HEK293 (cell line): ENCODE measurements around the gene VHLL.

Experiments used
- BCL11B ChIP-seq: fragments of 450-650 bp; formaldehyde crosslinking; IDR thresholded peaks from 2 replicates; pipeline ENCODE4 v1.5.1; 2016; ENCODE audit warnings: low read depth, missing biosample characterization, missing genetic modification characterization
- FEZF1 ChIP-seq: fragments of 450-650 bp; formaldehyde crosslinking; IDR thresholded peaks from 2 replicates; pipeline ENCODE4 v1.5.1; 2016; ENCODE audit warnings: missing biosample characterization, missing genetic modification characterization
- GLIS2 ChIP-seq: fragments of 450-650 bp; formaldehyde crosslinking; IDR thresholded peaks from 2 replicates; pipeline ENCODE4 v1.5.1; 2016; ENCODE audit warnings: missing biosample characterization, missing genetic modification characterization
- HIC1 ChIP-seq: fragments of 450-650 bp; formaldehyde crosslinking; IDR thresholded peaks from 2 replicates; pipeline ENCODE4 v1.5.1; 2016; ENCODE audit warnings: missing biosample characterization, missing genetic modification characterization
- KLF8 ChIP-seq: fragments of 450-650 bp; formaldehyde crosslinking; IDR thresholded peaks from 2 replicates; pipeline ENCODE4 v1.5.1; 2016; ENCODE audit warnings: missing biosample characterization, missing genetic modification characterization
- OSR2 ChIP-seq: fragments of 450-650 bp; formaldehyde crosslinking; IDR thresholded peaks from 2 replicates; pipeline ENCODE4 v1.5.1; 2016; ENCODE audit warnings: missing biosample characterization, missing genetic modification characterization
- TSHZ1 ChIP-seq: fragments of 450-650 bp; formaldehyde crosslinking; IDR thresholded peaks from 2 replicates; pipeline ENCODE4 v1.5.1; 2016; ENCODE audit warnings: missing biosample characterization, missing genetic modification characterization, borderline replicate concordance
- YY1 ChIP-seq: fragments of 450-650 bp; formaldehyde crosslinking; IDR thresholded peaks from 2 replicates; pipeline ENCODE4 v1.5.1; 2018; ENCODE audit warnings: missing biosample characterization, missing genetic modification characterization
- ZBTB1 ChIP-seq: fragments of 450-650 bp; formaldehyde crosslinking; IDR thresholded peaks from 2 replicates; pipeline ENCODE4 v1.5.1; 2016; ENCODE audit warnings: missing biosample characterization, missing genetic modification characterization
- ZFHX2 ChIP-seq: fragments of 450-650 bp; formaldehyde crosslinking; conservative IDR thresholded peaks from 2 replicates; pipeline ENCODE4 v1.5.1; 2016; ENCODE audit warnings: missing biosample characterization, missing genetic modification characterization
- ZFP37 ChIP-seq: fragments of 450-650 bp; formaldehyde crosslinking; IDR thresholded peaks from 2 replicates; pipeline ENCODE4 v1.5.1; 2016; ENCODE audit warnings: missing biosample characterization, missing genetic modification characterization
- ZFP69B ChIP-seq: fragments of 450-650 bp; formaldehyde crosslinking; IDR thresholded peaks from 2 replicates; pipeline ENCODE4 v1.5.1; 2016; ENCODE audit warnings: missing biosample characterization, missing genetic modification characterization
- ZNF112 ChIP-seq: fragments of 450-650 bp; formaldehyde crosslinking; IDR thresholded peaks from 2 replicates; pipeline ENCODE4 v1.5.0; 2017; ENCODE audit warnings: missing biosample characterization, missing genetic modification characterization
- ZNF169 ChIP-seq: fragments of 450-650 bp; formaldehyde crosslinking; IDR thresholded peaks from 2 replicates; pipeline ENCODE4 v1.5.1; 2016; ENCODE audit warnings: missing biosample characterization, missing genetic modification characterization
- ZNF175 ChIP-seq: fragments of 450-650 bp; formaldehyde crosslinking; IDR thresholded peaks from 2 replicates; pipeline ENCODE4 v1.5.1; 2016; ENCODE audit warnings: missing biosample characterization, missing genetic modification characterization
- ZNF202 ChIP-seq: fragments of 450-650 bp; formaldehyde crosslinking; IDR thresholded peaks from 2 replicates; pipeline ENCODE4 v1.5.1; 2016; ENCODE audit warnings: missing biosample characterization, missing genetic modification characterization, borderline replicate concordance
- ZNF221 ChIP-seq: fragments of 450-650 bp; formaldehyde crosslinking; IDR thresholded peaks from 2 replicates; pipeline ENCODE4 v1.5.1; 2017; ENCODE audit warnings: missing biosample characterization, missing genetic modification characterization, borderline replicate concordance
- ZNF302 ChIP-seq: fragments of 450-650 bp; formaldehyde crosslinking; IDR thresholded peaks from 2 replicates; pipeline ENCODE4 v1.5.1; 2016; ENCODE audit warnings: missing biosample characterization, missing genetic modification characterization, low read depth
- ZNF354C ChIP-seq: fragments of 450-650 bp; formaldehyde crosslinking; IDR thresholded peaks from 2 replicates; pipeline ENCODE4 v1.5.1; 2016; ENCODE audit warnings: missing biosample characterization, missing genetic modification characterization, low read depth, borderline replicate concordance
- ZNF426 ChIP-seq: fragments of 450-650 bp; formaldehyde crosslinking; IDR thresholded peaks from 2 replicates; pipeline ENCODE4 v1.5.1; 2017; ENCODE audit warnings: missing biosample characterization, missing genetic modification characterization, mild to moderate bottlenecking, inconsistent platforms, moderate library complexity
- ZNF433 ChIP-seq: fragments of 450-650 bp; formaldehyde crosslinking; IDR thresholded peaks from 2 replicates; pipeline ENCODE4 v1.5.1; 2016; ENCODE audit warnings: missing biosample characterization, missing genetic modification characterization, low read depth
- ZNF549 ChIP-seq: fragments of 450-650 bp; IDR thresholded peaks from 2 replicates; pipeline ENCODE4 v1.5.1; 2018; ENCODE audit warnings: missing biosample characterization, missing genetic modification characterization, mild to moderate bottlenecking, inconsistent platforms, moderate library complexity
- ZNF560 ChIP-seq: fragments of 450-650 bp; formaldehyde crosslinking; IDR thresholded peaks from 2 replicates; pipeline ENCODE4 v1.5.1; 2017; ENCODE audit warnings: missing biosample characterization, missing genetic modification characterization, borderline replicate concordance
- ZNF600 ChIP-seq: fragments of 450-650 bp; formaldehyde crosslinking; IDR thresholded peaks from 2 replicates; pipeline ENCODE4 v1.5.1; 2016; ENCODE audit warnings: missing biosample characterization, missing genetic modification characterization
- ZNF610 ChIP-seq: fragments of 450-650 bp; formaldehyde crosslinking; IDR thresholded peaks from 2 replicates; pipeline ENCODE4 v1.5.1; 2016; ENCODE audit warnings: missing biosample characterization, missing genetic modification characterization, borderline replicate concordance
- ZNF624 ChIP-seq: fragments of 450-650 bp; formaldehyde crosslinking; IDR thresholded peaks from 2 replicates; pipeline ENCODE4 v1.5.1; 2017; ENCODE audit warnings: missing biosample characterization, missing genetic modification characterization
- ZNF670 ChIP-seq: fragments of 450-650 bp; formaldehyde crosslinking; IDR thresholded peaks from 2 replicates; pipeline ENCODE4 v1.5.1; 2016; ENCODE audit warnings: missing biosample characterization, missing genetic modification characterization, low read depth
- ZNF768 ChIP-seq: fragments of 450-650 bp; formaldehyde crosslinking; IDR thresholded peaks from 2 replicates; pipeline ENCODE4 v1.5.1; 2018; ENCODE audit warnings: missing biosample characterization, mild to moderate bottlenecking, missing genetic modification characterization
- ZNF792 ChIP-seq: fragments of 450-650 bp; formaldehyde crosslinking; IDR thresholded peaks from 2 replicates; pipeline ENCODE4 v1.5.1; 2016; ENCODE audit warnings: missing biosample characterization, missing genetic modification characterization
- ZSCAN16 ChIP-seq: fragments of 450-650 bp; formaldehyde crosslinking; IDR thresholded peaks from 2 replicates; pipeline ENCODE4 v1.5.1; 2016; ENCODE audit warnings: missing biosample characterization, missing genetic modification characterization
- ZSCAN4 ChIP-seq: fragments of 450-650 bp; formaldehyde crosslinking; IDR thresholded peaks from 2 replicates; pipeline ENCODE4 v1.5.1; 2017; ENCODE audit warnings: missing biosample characterization, missing genetic modification characterization
- ZXDB ChIP-seq: fragments of 450-650 bp; formaldehyde crosslinking; IDR thresholded peaks from 2 replicates; pipeline ENCODE4 v1.5.1; 2016; ENCODE audit warnings: missing biosample characterization, missing genetic modification characterization

The VHLL gene

GRCh38 chr1:156282479-156283222, 16.5 kb downstream of the VHLL start, which contains the start of gene SMG5 (continued):
- TF ChIP-seq ZNF202 (tag by site-specific recombination) (no peak), ZNF354C (tag by site-specific recombination) (no peak), ZSCAN16 (no peak; the same call in 1 of the 2 replicates), ZNF560 (tag by site-specific recombination) (no peak), KLF8 (tag by site-specific recombination) (peak; percentile 91), OSR2 (tag by site-specific recombination) (0 out of 2 replicates have a peak, but pooled peaks have one; percentile 37), TSHZ1 (tag by site-specific recombination) (peak; percentile 86; the same call in 1 of the 2 replicates), ZNF600 (peak; percentile 28; the same call in 1 of the 2 replicates), ZNF549 (tag by site-specific recombination) (no peak), ZNF610 (peak; percentile 76), ZNF302 (tag by site-specific recombination) (no peak), ZBTB1 (tag by site-specific recombination) (no peak), GLIS2 (peak; percentile 67; the same call in 1 of the 2 replicates), ZNF426 (tag by site-specific recombination) (no peak), ZFP37 (tag by site-specific recombination) (peak; percentile 81; the same call in 1 of the 2 replicates), ZSCAN4 (tag by site-specific recombination) (0 out of 2 replicates have a peak, but pooled peaks have one; percentile 12), FEZF1 (tag by site-specific recombination) (no peak), ZFHX2 (tag by site-specific recombination) (peak; percentile 71), ZNF175 (no peak), HIC1 (0 out of 2 replicates have a peak, but pooled peaks have one; percentile 34), BCL11B (no peak), ZNF169 (tag by site-specific recombination) (no peak; the same call in 1 of the 2 replicates), YY1 (tag by site-specific recombination) (peak; percentile 100), ZNF112 (tag by site-specific recombination) (no peak), ZNF221 (tag by site-specific recombination) (no peak), ZFP69B (tag by site-specific recombination) (peak; percentile 90), ZNF624 (no peak), ZXDB (tag by site-specific recombination) (peak; percentile 99), ZNF792 (tag by site-specific recombination) (no peak), ZNF670 (no peak), ZNF433 (tag by site-specific recombination) (no peak), ZNF768 (tag by site-specific recombination) (no peak)
